ENCODE measurements around the gene SP140. TPM values are rescaled to one million over a fixed set of nuclear protein-coding genes. Genes with fewer than 3 reads are reported as not detected.
"Not testable (repeated sequence)": the region's sequence is repeated elsewhere in the genome, so short reads cannot be mapped to it uniquely, and the experiment has no call there.

Gene SP140
- total RNA-seq, 1 donor from 2014 or later: 0.11 TPM

DNA sequence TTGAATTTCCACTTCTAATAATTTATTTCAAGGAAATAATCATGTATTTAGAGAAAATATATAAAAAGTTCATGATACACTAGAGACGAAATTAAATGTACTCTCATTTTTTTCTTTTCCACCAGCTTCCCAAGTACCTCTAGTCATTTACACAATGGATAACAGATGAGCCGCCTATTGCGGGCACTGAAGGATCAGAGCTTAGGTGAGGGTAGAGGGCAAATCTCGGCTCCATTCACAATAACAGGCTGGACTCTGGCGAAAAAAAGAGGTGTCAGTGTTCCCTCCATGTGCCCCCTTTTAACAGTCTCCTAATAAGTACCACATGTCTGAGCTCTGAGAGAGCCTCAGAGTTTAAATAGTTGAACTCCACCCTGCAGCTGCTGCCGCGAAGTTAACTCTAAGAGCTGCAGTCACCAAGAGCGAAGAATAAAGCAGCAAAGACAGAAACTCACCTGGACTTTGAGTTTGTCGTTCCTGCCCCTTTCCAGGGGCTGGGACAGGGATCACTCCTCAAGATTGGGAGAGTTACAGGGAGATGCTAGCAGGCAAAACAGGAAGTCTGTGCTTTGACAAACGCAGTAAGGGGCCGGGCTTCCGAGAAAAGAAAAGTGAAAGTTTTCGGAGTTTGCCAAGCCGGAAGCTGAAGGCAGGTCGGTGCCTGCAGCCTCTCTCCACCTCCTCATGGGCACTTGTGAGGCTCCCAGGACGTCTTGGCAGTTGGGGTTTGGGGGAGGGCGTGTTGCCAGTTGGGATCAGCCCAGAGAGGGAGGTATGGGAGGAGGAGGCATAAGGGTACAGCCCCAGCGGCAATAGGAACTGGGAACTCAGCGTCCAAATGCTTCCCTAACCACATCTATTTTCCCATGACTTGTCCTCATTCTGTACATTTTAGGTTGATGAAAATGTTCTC, 5.9 kb upstream of the SP140 start, which contains the start of gene SP110:
Gene SP110, minus strand, starts transcription at position 566 of the 913 bp plus-strand sequence. CDS start 3,057 bp downstream, outside the sequence.
- DNase-seq (ENCODE audit: low spot score in 2 of 2): peak; percentile 14 to 88

DNA sequence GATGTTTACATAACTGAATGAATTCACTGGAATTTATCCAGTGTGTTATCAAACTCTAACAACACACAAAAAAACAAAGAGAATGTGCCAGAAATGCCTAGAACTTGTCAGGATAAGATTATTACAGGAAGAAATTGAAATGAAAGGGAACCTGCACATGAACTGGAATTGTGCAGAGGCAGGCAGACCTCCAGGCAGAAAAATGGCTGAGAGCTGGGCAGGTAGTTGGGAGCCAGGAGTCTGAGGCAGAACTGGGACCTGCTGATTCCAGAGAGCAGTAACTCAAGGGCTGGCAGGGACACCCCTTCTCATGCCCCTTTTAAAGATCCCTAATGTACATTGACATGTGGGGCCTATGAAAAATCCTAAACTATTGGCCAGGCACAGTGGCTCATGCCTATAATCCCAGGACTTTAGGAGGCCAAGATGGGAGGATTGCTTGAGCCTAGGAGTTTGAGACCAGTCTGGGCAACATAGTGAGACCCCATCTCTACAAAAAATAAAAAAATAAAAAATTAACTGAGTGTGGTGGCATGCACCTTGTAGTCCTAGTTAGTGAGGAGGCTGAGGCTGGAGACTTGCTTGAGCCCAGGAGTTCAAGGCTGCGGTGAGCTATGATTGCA, 5.1 kb upstream of the SP140 start:
- Histone ChIP-seq H3K9me3 (no peaks in the 10 kb centered on the region), H3K4me3 (peak overlapping the region; percentile 65 to 74), H3K27me3 (no peaks in the 10 kb centered on the region), H3K36me3 (peaks cover 8 to 13% of the 10 kb centered on the region in 2 donors), H3K4me1 (peaks cover 5 to 16% of the 10 kb centered on the region in 2 donors), H3K27ac (peak overlapping the region; percentile 69)
- no peak for DNase-seq (ENCODE audit: low spot score in 2 of 2)
- intact Hi-C loops (cut with DNase I): no loop called here
- no peak for TF ChIP-seq CTCF (IDR thresholded peaks at IDR 0.05)

More for the DNA sequence above, 5.9 kb upstream of the SP140 start, which contains the start of gene SP110:
- H3K4me1 ChIP-seq: peaks cover 5 to 16% of the 10 kb centered on the region in 2 donors
- no peaks in the 10 kb centered on the region for H3K9me3 ChIP-seq
- H3K27ac ChIP-seq: peak within 1 kb of the TSS; percentile 69
- TF ChIP-seq CTCF (IDR thresholded peaks at IDR 0.05): no peak
- H3K27me3 ChIP-seq: no peaks in the 10 kb centered on the region
- intact Hi-C loops (cut with DNase I): loop anchor here (10.0 kb wide), 1 partner anchor 395 kb away; no protein-coding TSS in a partner anchor
- H3K36me3 ChIP-seq: peaks cover 11 to 21% of the 10 kb centered on the region in 2 donors
- H3K4me3 ChIP-seq: peak within 1 kb of the TSS; percentile 65 to 74

DNA sequence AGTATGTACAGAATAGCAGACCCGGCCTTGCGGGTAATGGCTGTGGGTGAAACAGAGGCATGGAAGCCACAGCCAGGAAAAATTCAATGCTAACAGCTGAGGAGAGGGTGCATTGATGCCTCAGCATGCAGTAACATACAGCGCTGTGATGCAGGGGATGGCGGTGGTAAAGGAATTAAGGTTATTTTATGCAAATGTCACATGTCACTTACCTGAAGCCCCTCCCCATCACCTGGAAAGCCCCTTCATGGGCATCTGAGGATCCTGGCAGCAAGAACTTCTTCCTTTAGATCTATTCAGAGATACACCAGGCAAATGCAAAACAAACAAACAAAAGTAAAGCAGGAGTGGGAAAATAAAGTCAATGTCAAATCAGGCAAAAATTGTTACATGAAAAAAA, 4.0 kb upstream of the SP140 start:
- TF ChIP-seq CTCF (IDR thresholded peaks at IDR 0.05): no peak
- peaks cover 5 to 16% of the 10 kb centered on the region in 2 donors for H3K4me1 ChIP-seq
- intact Hi-C loops (cut with DNase I): no loop called here
- H3K27ac ChIP-seq: no peak overlapping the region
- H3K27me3 ChIP-seq: no peaks in the 10 kb centered on the region
- peaks cover 5% of the 10 kb centered on the region in 2 donors for H3K36me3 ChIP-seq
- DNase-seq (ENCODE audit: low spot score in 2 of 2): no peak
- no peak overlapping the region for H3K4me3 ChIP-seq
- H3K9me3 ChIP-seq: no peaks in the 10 kb centered on the region

DNA sequence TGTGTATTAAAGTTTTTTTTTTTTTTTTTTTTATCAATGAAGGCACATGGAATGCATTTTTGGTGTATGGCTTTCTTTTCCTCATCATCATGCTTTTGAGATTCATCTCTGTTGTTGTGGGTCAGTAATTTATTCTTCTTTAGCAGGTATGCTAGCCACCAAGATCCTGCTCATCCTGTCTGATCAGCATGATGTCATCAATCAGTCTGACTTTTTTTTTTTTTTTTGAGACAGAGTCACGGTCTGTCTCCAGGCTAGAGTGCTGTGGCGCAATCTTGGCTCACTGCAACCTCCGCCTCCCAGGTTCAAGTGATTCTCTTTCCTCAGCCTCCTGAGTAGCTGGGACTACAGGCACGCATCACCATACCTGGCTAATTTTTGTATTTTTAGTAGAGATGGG, 2.7 kb upstream of the SP140 start:
- intact Hi-C loops (cut with DNase I); H3K27me3 ChIP-seq; H3K36me3 ChIP-seq; H3K27ac ChIP-seq; DNase-seq (ENCODE audit: low spot score in 2 of 2); H3K9me3 ChIP-seq; H3K4me3 ChIP-seq: not testable (repeated sequence)
- H3K4me1 ChIP-seq: peaks cover 5 to 16% of the 10 kb centered on the region in 2 donors

- Histone ChIP-seq H3K9me3 (no peaks in the 10 kb centered on the region), H3K27me3 (no peaks in the 10 kb centered on the region), H3K36me3 (no peaks in the 10 kb centered on the region), H3K27ac (no peak overlapping the region), H3K4me3 (no peak overlapping the region), H3K4me1 (peaks cover 0 to 7% of the 10 kb centered on the region in 2 donors)
- TF ChIP-seq CTCF (IDR thresholded peaks at IDR 0.05): no peak
- intact Hi-C loops (cut with DNase I): no loop called here
- DNase-seq (ENCODE audit: low spot score in 2 of 2): no peak
Measured at GRCh38 chr2:230224458-230224857, 1.1 kb upstream of the SP140 start.
